SK-N-MC (cell line): Measurements from ENCODE around the gene LGALS13.

Source experiments
- EZH2 ChIP-seq: fragments of 200-600 bp; sonication (generic); IDR thresholded peaks from one replicate; pipeline ENCODE4 v1.6.1; 2017; ENCODE audit warnings: antibody characterized with exemption
- POLR2AphosphoS5 ChIP-seq: IDR thresholded peaks from 2 replicates; pipeline ENCODE4 v1.6.1; 2012; ENCODE audit warnings: mild to moderate bottlenecking, low read depth, low read length, borderline replicate concordance

DNA sequence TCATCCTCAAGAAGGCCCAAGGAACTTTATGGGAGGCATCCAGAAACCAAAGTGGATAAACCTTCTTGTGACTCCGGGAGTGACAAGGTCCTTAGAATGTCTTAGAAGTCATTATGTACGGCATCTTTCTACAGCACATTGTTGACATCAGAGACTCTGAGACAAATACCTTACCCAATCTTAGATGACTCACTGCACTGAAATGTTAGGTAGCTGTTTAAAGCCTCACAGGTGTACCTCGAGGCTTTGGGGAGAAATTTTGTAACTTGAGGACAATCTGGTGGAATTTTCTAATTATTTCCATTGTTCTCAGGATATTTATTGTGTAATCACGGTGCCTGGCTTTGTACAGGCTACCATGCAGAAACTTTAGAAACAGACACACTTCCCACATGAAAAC is 14.8 kb upstream of the LGALS13 start:
- no peak for TF ChIP-seq EZH2
- TF ChIP-seq POLR2AphosphoS5 = no peak
